Measurements from ENCODE around the gene DMD. TPM values are rescaled to one million over a fixed set of nuclear protein-coding genes. Genes with fewer than 3 reads are reported as not detected.

Gene DMD
- total and polyA plus RNA-seq, 12 donors = 28.5 to 228 (median 168) TPM

DNA sequence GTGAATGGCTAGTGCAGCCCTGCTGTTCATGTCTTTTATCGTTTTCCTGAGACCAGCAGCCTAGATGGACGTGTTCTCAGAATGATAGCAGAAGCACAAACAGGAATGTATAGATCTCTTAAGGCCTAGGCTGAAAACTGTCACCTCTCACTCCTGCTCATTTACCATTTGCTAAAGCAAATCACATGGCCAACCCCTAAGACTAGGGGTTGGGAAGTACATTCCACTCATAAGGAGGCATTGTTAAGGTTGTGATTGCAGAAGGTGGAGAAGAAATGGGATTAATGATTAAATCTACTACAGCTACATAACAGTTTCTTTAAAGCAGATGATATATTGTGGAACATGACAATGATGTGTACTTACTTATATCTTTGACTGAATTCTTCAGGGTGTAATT is 1602.7 kb downstream of the DMD start:
- no peaks in the 10 kb centered on the region for H3K27me3 ChIP-seq
- H3K27ac ChIP-seq = no peak overlapping the region
- no peaks in the 10 kb centered on the region for H3K9me3 ChIP-seq
- 79 to 82% methylated on average over 2 of the region's 2 CpGs for WGBS, 2 donors
- no peak for ATAC-seq
- intact Hi-C loops (cut with DNase I) = no loop called here
- peaks cover 0 to 3% (median 0%) of the 10 kb centered on the region in 9 donors for H3K4me1 ChIP-seq
- no peaks in the 10 kb centered on the region for H3K36me3 ChIP-seq
- no peak for DNase-seq
- TF ChIP-seq, protein P1, sequence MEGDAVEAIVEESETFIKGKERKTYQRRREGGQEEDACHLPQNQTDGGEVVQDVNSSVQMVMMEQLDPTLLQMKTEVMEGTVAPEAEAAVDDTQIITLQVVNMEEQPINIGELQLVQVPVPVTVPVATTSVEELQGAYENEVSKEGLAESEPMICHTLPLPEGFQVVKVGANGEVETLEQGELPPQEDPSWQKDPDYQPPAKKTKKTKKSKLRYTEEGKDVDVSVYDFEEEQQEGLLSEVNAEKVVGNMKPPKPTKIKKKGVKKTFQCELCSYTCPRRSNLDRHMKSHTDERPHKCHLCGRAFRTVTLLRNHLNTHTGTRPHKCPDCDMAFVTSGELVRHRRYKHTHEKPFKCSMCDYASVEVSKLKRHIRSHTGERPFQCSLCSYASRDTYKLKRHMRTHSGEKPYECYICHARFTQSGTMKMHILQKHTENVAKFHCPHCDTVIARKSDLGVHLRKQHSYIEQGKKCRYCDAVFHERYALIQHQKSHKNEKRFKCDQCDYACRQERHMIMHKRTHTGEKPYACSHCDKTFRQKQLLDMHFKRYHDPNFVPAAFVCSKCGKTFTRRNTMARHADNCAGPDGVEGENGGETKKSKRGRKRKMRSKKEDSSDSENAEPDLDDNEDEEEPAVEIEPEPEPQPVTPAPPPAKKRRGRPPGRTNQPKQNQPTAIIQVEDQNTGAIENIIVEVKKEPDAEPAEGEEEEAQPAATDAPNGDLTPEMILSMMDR (IDR thresholded peaks at IDR 0.05) = no peak
- no peak overlapping the region for H3K4me3 ChIP-seq

DNA sequence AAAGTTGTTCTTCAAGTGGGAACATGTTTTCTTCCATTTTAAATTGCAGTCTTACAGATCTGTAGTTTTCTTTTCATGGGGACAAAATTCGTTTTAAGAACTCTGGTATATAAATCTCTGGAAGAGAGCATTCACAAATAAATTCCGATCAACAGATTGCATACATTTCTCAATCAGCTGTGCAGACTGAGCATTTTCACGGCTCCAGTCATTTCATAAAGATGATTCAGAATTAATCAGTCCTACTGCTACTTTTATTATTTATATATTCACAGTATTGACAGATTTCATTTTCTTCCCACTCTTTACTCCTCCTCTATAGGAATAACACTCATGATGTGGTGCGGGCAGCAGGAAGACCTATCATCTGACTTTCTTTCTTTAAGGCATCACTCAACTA is 1604.6 kb downstream of the DMD start:
- DNase-seq (no peak), ATAC-seq (no peak)
- H3K27me3 ChIP-seq = no peaks in the 10 kb centered on the region
- TF ChIP-seq, protein P1 (IDR thresholded peaks at IDR 0.05) = no peak
- intact Hi-C loops (cut with DNase I) = no loop called here
- WGBS, 2 donors = 91 to 93% methylated on average over 4 of the region's 4 CpGs
- peaks cover 0 to 5% (median 0%) of the 10 kb centered on the region in 9 donors for H3K4me1 ChIP-seq
- no peaks in the 10 kb centered on the region for H3K36me3 ChIP-seq
- H3K9me3 ChIP-seq = no peaks in the 10 kb centered on the region
- H3K4me3 ChIP-seq = no peak overlapping the region
- H3K27ac ChIP-seq = no peak overlapping the region

DNA sequence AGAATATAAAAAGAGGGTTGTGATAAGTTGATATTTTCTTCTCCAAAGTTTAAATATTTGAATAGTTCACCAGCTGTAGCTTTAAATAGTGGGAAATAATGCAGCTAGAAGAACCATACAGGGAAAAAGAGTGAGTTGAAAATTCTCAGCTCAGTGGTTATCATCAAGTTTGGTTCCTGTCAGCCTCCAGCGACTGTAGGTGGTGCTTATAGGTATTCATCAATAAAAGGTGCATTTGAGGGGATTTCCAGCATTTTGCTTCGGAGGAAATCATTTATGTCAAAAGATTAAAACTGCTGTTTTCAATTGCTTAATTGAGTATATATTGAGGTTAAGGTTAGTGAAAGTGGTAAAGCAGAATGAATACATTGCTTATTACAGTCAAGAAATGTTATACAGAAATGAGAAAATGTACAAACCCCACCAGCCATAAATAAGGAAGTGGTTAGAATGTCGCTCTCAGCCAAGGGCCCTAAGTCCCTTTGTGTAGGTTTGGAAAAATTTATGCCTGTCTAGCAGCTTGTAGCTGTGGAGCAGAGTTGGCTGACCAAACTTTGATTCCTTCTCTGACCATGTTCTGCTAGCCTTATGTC is 1606.6 kb downstream of the DMD start:
- ATAC-seq = no peak
- WGBS, 2 donors = 85 to 94% methylated on average over 3 of the region's 3 CpGs
- no peaks in the 10 kb centered on the region for H3K36me3 ChIP-seq
- DNase-seq = no peak
- intact Hi-C loops (cut with DNase I) = no loop called here
- no peak overlapping the region for H3K27ac ChIP-seq
- TF ChIP-seq, protein P1 (IDR thresholded peaks at IDR 0.05) = no peak
- no peaks in the 10 kb centered on the region for H3K9me3 ChIP-seq
- H3K4me3 ChIP-seq = no peak overlapping the region
- no peaks in the 10 kb centered on the region for H3K27me3 ChIP-seq
- H3K4me1 ChIP-seq = peaks cover 0 to 5% (median 0%) of the 10 kb centered on the region in 9 donors

DNA sequence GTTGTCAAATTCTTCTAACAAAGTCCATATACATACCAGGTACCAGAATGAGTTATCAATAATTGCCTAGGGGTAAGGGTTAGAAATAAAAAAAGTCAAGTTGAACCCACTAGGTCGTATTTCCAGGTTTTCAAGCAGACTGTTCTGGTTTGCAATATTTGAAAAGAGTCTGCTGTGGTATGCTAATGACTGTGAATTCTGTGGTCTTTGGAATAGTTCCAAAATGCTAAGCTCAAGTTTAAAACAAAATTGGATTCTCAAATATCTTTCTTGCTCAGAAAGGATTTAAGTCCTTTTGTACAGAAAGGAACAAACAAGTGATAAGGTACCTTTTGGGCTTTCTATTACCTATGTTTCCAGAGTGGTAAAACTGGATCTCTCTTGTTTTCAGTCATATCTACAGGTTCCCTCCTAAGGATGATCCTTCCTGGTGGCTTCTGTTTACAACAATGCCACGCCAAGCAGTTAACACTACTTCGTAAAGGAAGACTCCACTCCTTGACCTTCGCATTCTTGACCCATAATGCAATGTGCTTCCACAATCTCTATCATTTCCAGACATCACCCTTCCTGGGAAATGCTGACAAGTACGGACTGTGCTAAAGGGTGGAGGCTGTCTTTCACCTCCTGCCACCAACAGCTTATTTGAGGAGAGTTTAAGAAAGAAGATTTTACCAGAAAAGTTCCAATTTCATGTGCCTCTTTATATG is 1607.8 kb downstream of the DMD start:
- no peaks in the 10 kb centered on the region for H3K9me3 ChIP-seq
- ATAC-seq = no peak
- DNase-seq = no peak
- H3K36me3 ChIP-seq = no peaks in the 10 kb centered on the region
- no peak overlapping the region for H3K4me3 ChIP-seq
- 49 to 61% methylated on average over 5 of the region's 5 CpGs for WGBS, 2 donors
- intact Hi-C loops (cut with DNase I) = no loop called here
- no peak overlapping the region for H3K27ac ChIP-seq
- H3K4me1 ChIP-seq = peaks cover 0 to 5% (median 0%) of the 10 kb centered on the region in 9 donors
- no peaks in the 10 kb centered on the region for H3K27me3 ChIP-seq
- TF ChIP-seq, protein P1 (IDR thresholded peaks at IDR 0.05) = no peak
